HuH-7 (cell line): ENCODE data around the gene USHBP1.

Experiments used
- DNase-seq: peaks from one replicate; pipeline ENCODE4 v3.0.0; 2011; ENCODE audit warnings: low spot score

USHBP1 gene

GRCh38 chr19:17210296-17210695 lies 54.2 kb downstream of the USHBP1 start:
- DNase-seq = no peak

- DNase-seq = peak; percentile 56
Observed at GRCh38 chr19:17209126-17210036, 55.2 kb downstream of the USHBP1 start.

GRCh38 chr19:17206736-17207581 lies 57.6 kb downstream of the USHBP1 start:
- no peak for DNase-seq

GRCh38 chr19:17205237-17206140 lies 59.1 kb downstream of the USHBP1 start:
- DNase-seq = peak; percentile 80

DNA sequence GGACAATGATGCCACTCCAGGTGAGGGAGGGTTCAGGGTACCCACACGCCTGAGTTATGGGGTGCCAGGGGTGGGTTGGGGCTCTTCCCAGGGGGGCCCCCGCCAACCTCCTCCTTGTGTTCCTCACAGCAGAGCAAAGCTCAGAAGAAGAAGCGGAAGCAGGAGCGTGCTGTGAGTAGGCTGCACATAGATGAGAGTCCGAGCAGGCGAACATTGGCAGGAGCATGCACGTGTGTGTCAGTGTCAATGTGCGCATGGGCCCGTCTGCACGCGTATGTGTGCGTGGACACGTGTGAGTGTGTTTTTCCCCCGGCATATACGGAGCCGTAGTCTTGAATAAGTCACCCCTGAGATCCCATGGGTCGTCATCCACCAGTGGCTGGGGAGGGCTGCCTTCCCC lies 61.8 kb downstream of the USHBP1 start:
- DNase-seq = no peak

DNA sequence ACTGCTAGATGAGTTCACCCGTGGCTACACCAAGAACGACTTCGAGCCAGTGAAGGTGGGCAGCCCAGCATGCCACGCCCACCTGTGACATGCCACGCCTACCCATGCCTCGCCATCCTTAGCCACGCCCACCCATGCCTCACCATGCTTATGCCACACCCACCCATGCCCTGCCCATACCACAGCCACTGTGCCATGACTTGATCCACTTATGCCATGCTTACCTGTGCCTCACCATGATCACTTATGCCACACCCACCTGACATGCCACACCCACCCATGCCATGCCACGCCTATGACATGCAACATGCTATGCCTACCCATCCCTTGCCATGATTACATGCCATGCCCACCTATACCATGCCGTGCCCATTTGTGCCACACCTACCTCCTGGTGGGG lies 62.3 kb downstream of the USHBP1 start:
- DNase-seq = no peak

GRCh38 chr19:17200408-17201079 lies 64.0 kb downstream of the USHBP1 start:
- peak; percentile 67 for DNase-seq
